Osteoblast (primary cell): ENCODE data around the gene GCNT1. TPM values are rescaled to one million over a fixed set of nuclear protein-coding genes. Genes with fewer than 3 reads are reported as not detected.

Experiments used
- DNase-seq: peaks from one replicate; pipeline ENCODE4 v3.0.0; 2011; ENCODE audit warnings: low spot score, mixed read lengths; ENCODE audit not compliant: insufficient read length; ENCODE audit errors: missing footprints
- H2AFZ ChIP-seq: 2 replicates; pipeline ENCODE4 v1.6.0; 2011; ENCODE audit warnings: mild to moderate bottlenecking, low read length
- H3K27ac ChIP-seq: 2 replicates; pipeline ENCODE4 v1.5.1; 2011; ENCODE audit warnings: mild to moderate bottlenecking, low read depth, low read length, moderate library complexity
- H3K27me3 ChIP-seq: 2 replicates; pipeline ENCODE4 v1.6.0; 2012; ENCODE audit warnings: mild to moderate bottlenecking, control low read depth, inconsistent platforms, low read length, moderate library complexity; ENCODE audit not compliant: insufficient read depth
- H3K36me3 ChIP-seq: 2 replicates; pipeline ENCODE4 v1.5.1; 2011; ENCODE audit warnings: mild to moderate bottlenecking, low read length, control low read depth, moderate library complexity; ENCODE audit not compliant: insufficient read depth
- H3K4me1 ChIP-seq: 2 replicates; pipeline ENCODE4 v1.5.1; 2011; ENCODE audit warnings: mild to moderate bottlenecking, low read length, control low read depth, moderate library complexity; ENCODE audit not compliant: insufficient read depth
- H3K4me2 ChIP-seq: 2 replicates; pipeline ENCODE4 v1.6.0; 2011; ENCODE audit warnings: mild to moderate bottlenecking, low read length; ENCODE audit not compliant: insufficient read depth
- H3K4me3 ChIP-seq: fragments of 200-600 bp; sonication (generic); 3 replicates; pipeline ENCODE4 v1.5.1; 2012; ENCODE audit warnings: mild to moderate bottlenecking, low read length, inconsistent platforms; ENCODE audit not compliant: insufficient read depth
- H3K79me2 ChIP-seq: 2 replicates; pipeline ENCODE4 v1.6.0; 2012; ENCODE audit warnings: mild to moderate bottlenecking, low read length, control low read depth, inconsistent platforms; ENCODE audit not compliant: insufficient read depth
- H3K9me3 ChIP-seq: 2 replicates; pipeline ENCODE4 v1.5.1; 2011; ENCODE audit warnings: low read depth, low read length, control low read depth
- H4K20me1 ChIP-seq: 2 replicates; pipeline ENCODE4 v1.6.0; 2012; ENCODE audit warnings: mild to moderate bottlenecking, low read length, control low read depth; ENCODE audit not compliant: insufficient read depth
- CTCF ChIP-seq: IDR thresholded peaks from 2 replicates; pipeline ENCODE4 v1.5.1; 2011; ENCODE audit warnings: mild to moderate bottlenecking, low read depth, low read length, moderate library complexity; ENCODE audit errors: extremely low read depth
- total RNA-seq: library from RNA; depleted of rRNA; stranded (reverse); fragments of >200 nt; gene quantifications from 2 replicates; pipeline ENCODE4 v1.2.3, GENCODE V29; 2012

Gene GCNT1
- total RNA-seq, 1 donor, result 109 TPM

- DNase-seq, result no peak
- no peak for TF ChIP-seq CTCF
- no peak overlapping the region for H2AFZ ChIP-seq
- H3K4me2 ChIP-seq, result no peak overlapping the region
- no peak overlapping the region for H3K27ac ChIP-seq
- H3K9me3 ChIP-seq, result no peaks in the 10 kb centered on the region
- H4K20me1 ChIP-seq, result no peaks in the 10 kb centered on the region
- H3K27me3 ChIP-seq, result no peaks in the 10 kb centered on the region
- H3K4me3 ChIP-seq, result no peak overlapping the region
- no peaks in the 10 kb centered on the region for H3K4me1 ChIP-seq
- no peaks in the 10 kb centered on the region for H3K79me2 ChIP-seq
- no peaks in the 10 kb centered on the region for H3K36me3 ChIP-seq
Measured at GRCh38 chr9:76423216-76424177, 35.5 kb upstream of the GCNT1 start.

DNA sequence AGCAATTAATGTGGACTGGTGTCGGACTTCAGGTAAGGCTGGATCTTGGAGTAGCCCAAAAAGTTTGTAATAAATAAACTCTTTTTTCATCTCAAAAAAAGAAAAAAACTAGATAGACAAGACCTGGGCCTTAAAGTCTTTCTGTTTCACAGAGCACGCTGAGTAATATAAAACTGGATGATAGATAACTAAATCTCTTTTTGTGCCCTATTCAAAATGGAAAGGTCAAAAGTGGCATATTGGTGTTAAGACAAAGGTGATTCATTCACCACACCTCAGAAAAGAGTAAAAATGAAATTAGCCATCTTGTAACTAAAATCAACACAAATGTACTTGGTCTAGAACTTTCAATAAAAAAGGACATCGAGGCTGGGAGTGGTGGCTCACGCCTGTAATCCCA lies 34.5 kb upstream of the GCNT1 start:
- H3K4me2 ChIP-seq, result no peak overlapping the region
- no peak overlapping the region for H2AFZ ChIP-seq
- H3K27me3 ChIP-seq, result no peaks in the 10 kb centered on the region
- no peaks in the 10 kb centered on the region for H3K4me1 ChIP-seq
- no peaks in the 10 kb centered on the region for H3K36me3 ChIP-seq
- DNase-seq, result no peak
- H3K27ac ChIP-seq, result no peak overlapping the region
- no peaks in the 10 kb centered on the region for H3K9me3 ChIP-seq
- H4K20me1 ChIP-seq, result no peaks in the 10 kb centered on the region
- H3K4me3 ChIP-seq, result no peak overlapping the region
- TF ChIP-seq CTCF, result no peak
- H3K79me2 ChIP-seq, result no peaks in the 10 kb centered on the region

DNA sequence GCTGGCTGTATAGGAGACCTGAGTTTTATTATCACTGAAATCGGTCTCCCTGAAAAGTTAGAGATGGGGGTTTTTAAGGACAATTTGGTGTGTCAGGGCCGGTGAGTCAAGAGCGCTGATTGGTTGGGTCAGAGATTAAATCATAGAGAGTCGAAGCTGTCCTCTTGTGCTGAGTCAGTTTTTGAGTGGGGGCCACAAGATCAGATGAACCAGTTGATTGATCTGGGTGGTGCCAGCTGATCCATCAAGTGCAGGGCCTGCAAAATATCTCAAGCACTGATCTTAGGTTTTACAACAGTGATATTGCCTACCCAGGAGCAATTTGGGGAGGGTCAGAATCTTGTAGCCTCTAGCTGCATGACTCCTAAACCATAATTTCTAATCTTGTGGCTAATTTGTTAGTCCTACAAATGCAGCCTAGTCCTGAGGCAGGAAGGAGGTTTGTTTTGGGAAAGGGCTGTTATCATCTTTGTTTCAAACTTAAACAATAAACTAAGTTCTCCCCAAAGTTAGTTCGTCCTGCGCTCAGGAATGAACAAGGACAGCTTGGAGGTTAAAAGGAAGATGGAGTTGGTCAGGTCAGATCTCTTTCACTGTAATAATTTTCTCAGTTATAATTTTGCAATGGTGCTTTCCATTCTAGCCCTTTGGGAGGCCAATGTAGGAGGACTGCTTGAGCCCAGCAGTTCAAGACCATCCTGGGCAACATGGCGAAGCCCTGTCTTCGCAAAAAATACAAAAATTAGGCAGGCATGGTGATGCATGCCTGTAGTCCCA lies 33.1 kb upstream of the GCNT1 start:
- Histone ChIP-seq H3K4me1 (no peaks in the 10 kb centered on the region), H3K4me3 (no peak overlapping the region), H3K36me3 (no peaks in the 10 kb centered on the region), H2AFZ (no peak overlapping the region), H3K4me2 (no peak overlapping the region), H3K79me2 (no peaks in the 10 kb centered on the region), H3K9me3 (no peaks in the 10 kb centered on the region), H3K27ac (no peak overlapping the region), H3K27me3 (no peaks in the 10 kb centered on the region), H4K20me1 (no peaks in the 10 kb centered on the region)
- no peak for TF ChIP-seq CTCF
- DNase-seq, result no peak
